ENCODE measurements around the gene KISS1.

DNA sequence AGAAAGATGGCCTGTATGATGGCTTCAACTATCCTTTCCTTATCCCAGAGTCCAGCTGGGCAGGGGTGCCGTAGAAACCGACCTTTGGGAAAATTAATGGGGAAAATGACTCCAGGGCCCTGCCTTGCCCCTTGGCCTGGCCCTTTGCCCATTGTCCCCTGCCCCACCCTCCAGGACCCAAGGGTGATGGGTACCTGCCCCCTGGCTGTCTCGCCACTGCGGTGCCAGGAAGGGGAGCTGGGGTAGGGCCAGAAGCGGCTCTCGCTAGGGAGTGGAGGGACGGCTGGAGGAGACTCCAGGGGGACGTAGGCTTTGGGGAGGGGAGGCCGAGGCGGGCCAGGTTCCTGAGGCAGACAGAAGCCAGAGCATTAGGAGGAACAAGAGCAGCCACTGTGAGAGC, 46.6 kb upstream of the KISS1 start:
- TF ChIP-seq CTCF (IDR thresholded peaks at IDR 0.05 in 8 of 11, conservative IDR thresholded peaks at IDR 0.05 in 3 of 11) = no peak
- no peak for TF ChIP-seq POLR2AphosphoS5 (IDR thresholded peaks at IDR 0.05)
